ENCODE measurements around the gene TTC7B. TPM values are rescaled to one million over a fixed set of nuclear protein-coding genes. Genes with fewer than 3 reads are reported as not detected.

Gene TTC7B
- total RNA-seq, 1 donor from 2014 or later = 82.6 TPM

- peak overlapping the region; percentile 5 for H3K4me3 ChIP-seq (ENCODE audit: low read depth, low read length)
- no peak for DNase-seq (ENCODE audit: low read depth)
- no peak for TF ChIP-seq CTCF (conservative IDR thresholded peaks at IDR 0.05; ENCODE audit: low read depth, low read length)
Observed at GRCh38 chr14:90816681-90817436, 629 bp upstream of the TTC7B start.

GRCh38 chr14:90815572-90815821 is 733 bp downstream of the TTC7B start:
- no peak for DNase-seq (ENCODE audit: low read depth)
- no peak for TF ChIP-seq CTCF (conservative IDR thresholded peaks at IDR 0.05; ENCODE audit: low read depth, low read length)
- peak overlapping the region; percentile 88 for H3K4me3 ChIP-seq (ENCODE audit: low read depth, low read length)

- no peak for DNase-seq (ENCODE audit: low read depth)
- peak overlapping the region; percentile 88 for H3K4me3 ChIP-seq (ENCODE audit: low read depth, low read length)
- TF ChIP-seq CTCF (conservative IDR thresholded peaks at IDR 0.05; ENCODE audit: low read depth, low read length) = no peak
Observed at GRCh38 chr14:90814806-90815571, 1.2 kb downstream of the TTC7B start.

- no peak for TF ChIP-seq CTCF (conservative IDR thresholded peaks at IDR 0.05; ENCODE audit: low read depth, low read length)
- H3K4me3 ChIP-seq (ENCODE audit: low read depth, low read length) = no peak overlapping the region
- DNase-seq (ENCODE audit: low read depth) = no peak
Observed at GRCh38 chr14:90813442-90813841, 2.8 kb downstream of the TTC7B start.

GRCh38 chr14:90812109-90812508 is 4.1 kb downstream of the TTC7B start:
- H3K4me3 ChIP-seq (ENCODE audit: low read depth, low read length) = no peak overlapping the region
- DNase-seq (ENCODE audit: low read depth) = no peak
- TF ChIP-seq CTCF (conservative IDR thresholded peaks at IDR 0.05; ENCODE audit: low read depth, low read length) = no peak

- no peak overlapping the region for H3K4me3 ChIP-seq (ENCODE audit: low read depth, low read length)
- no peak for DNase-seq (ENCODE audit: low read depth)
- no peak for TF ChIP-seq CTCF (conservative IDR thresholded peaks at IDR 0.05; ENCODE audit: low read depth, low read length)
Observed at GRCh38 chr14:90811641-90812040, 4.6 kb downstream of the TTC7B start.

- no peak for TF ChIP-seq CTCF (conservative IDR thresholded peaks at IDR 0.05; ENCODE audit: low read depth, low read length)
- DNase-seq (ENCODE audit: low read depth) = no peak
Observed at GRCh38 chr14:90810806-90811205, 5.4 kb downstream of the TTC7B start.

More at GRCh38 chr14:90810806-90811205, 5.4 kb downstream of the TTC7B start:
- no peak overlapping the region for H3K4me3 ChIP-seq (ENCODE audit: low read depth, low read length)
